HG03571 (cell line): ENCODE data around the gene ILK.

Source experiments
- ATAC-seq: cut with Tn5 transposase; IDR thresholded peaks from one replicate; pipeline ENCODE4 v1.9.1; 2021; ENCODE audit not compliant: unreplicated experiment

The ILK gene

GRCh38 chr11:6572215-6572614 lies 31.4 kb upstream of the ILK start:
- ATAC-seq: no peak

DNA sequence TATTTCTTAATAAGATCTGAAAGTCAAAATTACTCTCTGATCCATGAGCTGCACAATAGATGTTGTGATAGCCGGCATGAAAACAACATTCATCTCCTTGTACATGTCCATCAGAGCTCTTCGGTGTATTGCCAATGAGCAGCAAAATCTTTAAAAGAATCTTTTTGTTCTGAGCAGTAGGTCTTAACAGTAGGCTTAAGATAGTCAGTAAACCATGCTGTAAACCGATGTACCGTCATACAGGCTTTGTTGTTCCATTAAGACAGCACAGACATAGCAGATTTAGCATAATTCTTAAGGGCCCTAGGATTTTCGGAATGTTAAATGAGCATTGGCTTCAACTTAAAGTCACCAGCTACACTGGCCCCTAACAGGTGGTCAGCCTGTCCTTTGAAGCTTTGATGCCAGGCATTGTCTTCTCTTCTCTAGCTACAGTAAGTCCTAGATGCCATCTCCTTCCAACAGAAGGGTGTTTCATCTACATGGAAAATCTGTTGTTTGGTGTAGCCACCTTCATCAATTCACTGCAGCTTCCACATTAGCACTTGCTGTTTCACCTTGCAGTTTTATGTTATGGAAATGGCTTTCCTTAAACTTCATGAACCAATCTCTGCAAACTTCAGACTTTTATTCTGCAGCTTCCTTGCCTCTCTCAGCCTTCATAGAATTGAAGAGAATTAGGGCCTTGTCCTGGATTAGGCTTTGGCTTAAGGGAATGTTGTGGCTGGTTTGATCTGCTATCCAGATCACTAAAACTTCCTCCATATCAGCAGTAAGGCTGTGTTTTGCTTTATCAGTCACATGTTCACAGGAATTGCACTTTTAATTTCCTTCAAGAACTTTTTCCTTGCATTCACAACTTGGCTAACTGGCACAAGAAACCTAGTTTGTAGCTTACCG lies 28.5 kb upstream of the ILK start:
- no peak for ATAC-seq

GRCh38 chr11:6576471-6577373 lies 26.9 kb upstream of the ILK start:
- ATAC-seq: no peak

- no peak for ATAC-seq
These were observed 25.4 kb upstream of the ILK start for GRCh38 chr11:6578134-6578533.

DNA sequence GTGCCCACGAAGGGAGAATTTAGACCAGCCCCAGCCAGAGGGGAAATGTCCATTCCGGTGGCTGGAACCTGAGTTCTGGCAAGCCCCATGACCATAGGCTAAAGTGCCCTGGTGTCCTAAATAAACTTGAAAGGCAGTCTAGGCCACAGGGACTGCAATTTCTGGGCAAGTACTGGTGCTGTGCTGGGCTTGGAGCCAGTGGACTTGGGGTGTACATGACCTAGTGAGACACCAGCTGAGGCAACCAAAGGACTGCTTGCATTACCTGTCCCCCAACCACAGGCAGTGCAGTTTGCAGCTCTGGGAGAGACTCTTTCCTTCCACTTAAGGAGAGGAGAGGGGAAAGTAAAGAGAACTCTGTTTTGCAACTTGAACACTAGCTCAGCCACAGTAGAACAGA lies 23.9 kb upstream of the ILK start:
- ATAC-seq: no peak

DNA sequence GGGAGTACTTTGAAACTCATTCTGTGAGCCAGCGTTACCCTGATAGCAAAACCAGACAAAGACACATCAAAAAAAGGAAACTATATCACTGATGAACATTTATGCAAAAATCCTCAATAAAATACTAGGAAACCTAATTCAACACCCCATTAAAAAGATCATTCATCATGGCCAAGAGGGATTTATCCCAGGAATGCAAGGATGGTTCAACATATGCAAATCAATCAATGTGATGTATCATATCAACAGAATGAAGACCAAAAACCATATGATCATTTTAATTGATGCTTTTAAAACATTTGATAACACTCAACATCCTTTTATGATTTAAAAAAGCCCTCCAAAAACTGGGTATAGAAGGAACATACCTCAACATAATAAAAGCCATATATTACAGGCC lies 20.0 kb upstream of the ILK start:
- no peak for ATAC-seq

- no peak for ATAC-seq
These were observed 19.0 kb upstream of the ILK start for GRCh38 chr11:6584528-6584927.

GRCh38 chr11:6586434-6587359 lies 16.9 kb upstream of the ILK start:
- ATAC-seq: no peak

GRCh38 chr11:6587360-6587953 lies 16.1 kb upstream of the ILK start:
- ATAC-seq: no peak

GRCh38 chr11:6588018-6588417 lies 15.6 kb upstream of the ILK start:
- no peak for ATAC-seq

DNA sequence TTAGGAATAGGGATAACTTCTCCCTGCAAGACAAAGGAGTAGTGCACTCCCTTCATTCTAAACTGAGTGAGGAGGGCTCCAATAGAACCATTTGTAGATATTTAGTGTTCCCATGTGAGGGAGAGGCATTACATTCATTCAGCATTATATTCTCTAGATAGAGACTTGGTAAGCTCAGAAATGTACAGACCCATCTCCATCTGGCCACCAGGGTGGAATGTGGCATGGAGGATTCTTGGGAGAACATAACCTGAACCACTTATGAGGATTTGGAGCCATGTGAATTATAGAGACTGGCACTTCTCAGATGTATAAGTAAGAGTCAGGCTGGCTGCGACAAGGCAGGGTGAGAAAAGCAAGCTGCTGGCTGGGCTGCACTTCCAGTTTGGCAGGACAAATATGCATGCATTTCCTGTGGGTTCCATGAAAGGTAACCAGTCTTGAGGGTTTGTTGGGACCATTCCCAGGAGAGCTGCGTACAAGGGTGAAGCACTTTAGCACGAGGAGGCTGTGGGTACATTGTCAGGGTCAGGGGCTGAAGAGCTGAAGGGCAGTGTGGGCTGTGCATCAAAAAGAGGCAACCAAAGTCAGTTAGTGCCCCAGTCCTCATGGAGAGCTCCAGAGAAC lies 9.3 kb upstream of the ILK start:
- ATAC-seq: no peak

DNA sequence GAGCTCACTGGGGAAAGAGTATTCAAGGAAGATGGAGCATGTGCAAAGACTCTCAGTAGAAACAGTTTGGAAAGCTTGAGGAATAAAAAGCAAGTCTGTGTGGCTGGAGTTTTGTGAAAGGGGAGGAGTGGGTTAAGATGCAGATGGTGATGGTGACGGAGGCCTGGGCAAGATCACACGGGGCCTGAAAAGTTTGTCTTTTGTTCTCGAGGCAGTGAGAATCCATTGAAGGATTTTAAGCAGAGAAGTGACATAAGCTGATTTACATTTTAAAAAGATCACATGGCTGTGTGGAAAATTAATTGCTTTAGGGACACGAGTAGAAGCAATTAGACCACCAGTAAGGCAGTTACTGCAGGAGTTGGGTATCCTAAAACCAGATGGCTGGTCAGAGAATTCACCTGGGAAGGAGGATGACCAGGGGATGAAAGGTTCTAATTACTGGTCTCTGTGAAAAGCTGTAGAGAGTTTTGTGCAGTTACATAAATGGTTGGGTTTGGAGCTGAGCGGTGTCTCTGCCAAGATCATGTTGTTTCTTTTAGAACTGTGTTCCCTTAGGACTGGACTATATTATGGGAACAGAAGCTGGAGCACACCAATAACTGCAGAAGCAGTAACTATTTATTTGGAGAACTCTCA lies 7.2 kb upstream of the ILK start:
- no peak for ATAC-seq

DNA sequence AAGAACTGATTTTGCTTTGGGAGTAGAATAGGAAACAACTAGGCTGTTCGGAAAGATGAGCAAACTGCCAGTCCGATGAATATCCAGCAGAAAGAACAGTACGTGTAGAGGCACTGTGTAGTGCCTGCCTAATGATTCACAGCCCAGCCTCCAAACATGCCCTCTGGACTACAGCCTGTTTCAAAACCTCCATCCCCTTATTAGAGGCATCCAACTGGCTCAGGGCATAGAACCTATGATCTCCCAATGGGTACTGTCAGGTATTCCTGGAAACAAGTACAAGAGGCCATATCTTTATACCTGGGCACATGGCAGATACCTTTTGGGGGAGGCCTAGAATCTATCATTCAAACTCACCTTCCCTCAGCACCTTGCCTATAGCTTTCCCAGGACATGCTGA lies 5.0 kb upstream of the ILK start:
- ATAC-seq: no peak

DNA sequence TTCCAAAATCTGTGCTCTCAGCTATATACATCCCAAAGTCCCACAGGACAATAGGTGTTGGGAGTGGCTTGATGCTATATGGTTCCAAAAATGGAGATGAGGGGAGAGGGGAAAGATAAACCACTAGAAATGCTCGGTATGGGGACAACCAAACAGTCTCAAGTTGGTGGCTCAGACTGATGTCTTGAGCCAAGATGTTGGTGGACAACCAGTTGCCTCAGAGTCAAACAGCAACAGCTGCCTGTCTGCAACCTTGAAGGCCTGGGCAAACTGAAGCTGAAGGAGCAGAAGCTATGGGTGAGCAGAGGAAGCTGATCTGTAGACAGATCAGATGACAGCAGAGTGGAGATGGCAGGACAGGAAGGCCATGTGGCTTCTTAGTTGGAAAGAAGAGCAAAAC lies 4.1 kb upstream of the ILK start:
- no peak for ATAC-seq

DNA sequence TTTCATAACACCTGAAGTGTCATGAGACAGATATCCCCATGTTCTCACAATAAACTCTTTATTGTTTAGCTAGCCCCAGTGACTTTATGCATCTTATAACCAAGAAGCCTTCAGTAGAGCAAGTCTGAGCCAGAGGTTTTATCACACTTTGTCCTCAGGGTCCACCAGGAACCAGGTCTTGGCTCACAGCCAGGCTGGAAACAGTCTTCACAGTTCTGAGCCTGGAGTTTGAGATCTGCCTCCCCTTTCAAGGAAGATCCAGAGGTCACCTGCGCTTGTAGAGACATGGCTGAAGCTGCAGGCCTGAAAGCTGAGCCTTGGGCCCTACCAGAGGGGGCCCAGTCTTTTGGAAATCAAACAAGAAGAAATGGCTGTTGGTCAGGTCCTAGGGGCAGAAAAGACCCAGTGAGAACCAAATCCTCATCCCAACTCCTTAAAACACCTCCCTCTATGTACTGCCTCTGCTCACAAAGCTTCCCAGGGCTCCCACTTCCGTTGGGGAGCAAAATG lies 3.6 kb upstream of the ILK start:
- ATAC-seq: no peak

GRCh38 chr11:6601041-6601461 lies 2.5 kb upstream of the ILK start:
- no peak for ATAC-seq

DNA sequence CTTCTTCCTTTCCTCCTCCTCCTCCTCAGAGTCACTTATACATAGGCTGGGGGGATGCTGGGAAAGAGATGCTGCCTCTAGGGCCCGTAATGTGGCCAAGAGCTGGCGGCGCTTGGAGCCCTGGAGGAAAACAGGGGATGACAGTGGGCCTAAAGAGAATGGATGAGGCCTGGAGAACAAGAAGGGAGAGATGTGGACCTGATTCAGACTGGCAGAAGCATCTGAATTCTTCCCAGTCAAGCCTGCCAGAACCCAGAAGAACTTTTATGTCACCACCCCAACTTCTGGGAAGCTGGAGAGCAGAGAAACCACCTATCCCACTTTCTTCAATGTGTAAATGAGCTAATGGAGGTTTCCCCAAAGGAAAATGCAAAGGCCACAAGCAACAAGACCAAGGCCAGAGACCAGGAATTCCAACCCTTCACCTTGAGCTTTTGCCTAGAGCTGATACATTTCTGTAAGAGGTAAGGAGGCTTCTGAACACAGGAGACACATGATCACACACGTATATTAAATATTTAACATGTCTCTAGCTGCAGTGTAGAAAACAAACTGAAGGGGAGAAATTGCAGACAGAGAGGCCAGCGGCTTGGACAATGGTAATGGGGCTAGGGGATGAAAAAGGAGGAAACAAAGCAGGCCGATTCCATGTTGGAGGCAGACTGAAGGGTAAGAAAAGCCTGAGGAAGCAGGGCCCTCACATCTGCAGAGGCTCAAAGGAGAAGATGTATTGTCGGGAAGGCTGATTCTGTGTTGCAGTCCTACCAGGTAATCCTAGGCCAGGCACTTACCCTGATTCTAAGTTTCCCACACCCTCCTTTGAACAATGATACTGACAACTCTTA lies 1.3 kb upstream of the ILK start:
- no peak for ATAC-seq

DNA sequence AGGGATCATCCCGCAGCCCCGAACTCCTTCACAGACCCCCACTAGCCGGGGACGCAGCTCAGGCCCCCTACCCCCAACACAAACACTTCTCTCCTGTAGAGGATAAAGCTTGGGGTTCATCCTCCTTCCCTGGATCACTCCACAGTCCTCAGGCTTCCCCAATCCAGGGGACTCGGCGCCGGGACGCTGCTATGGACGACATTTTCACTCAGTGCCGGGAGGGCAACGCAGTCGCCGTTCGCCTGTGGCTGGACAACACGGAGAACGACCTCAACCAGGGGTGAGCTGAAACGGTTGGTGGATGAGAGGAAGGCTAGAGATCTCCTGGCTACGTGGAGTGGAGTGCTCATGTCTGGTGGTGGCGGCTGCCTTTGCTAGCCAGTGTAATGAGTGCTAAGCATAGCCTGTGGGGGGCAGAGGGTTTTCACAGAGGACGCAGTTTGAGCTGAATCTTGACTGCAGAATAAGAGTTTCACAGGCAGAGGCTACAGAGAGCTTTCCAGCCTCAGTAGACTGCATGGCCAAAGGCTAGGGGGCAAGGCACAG lies 580 bp downstream of the ILK start:
- peak; percentile 34 for ATAC-seq
